Endothelial cell of umbilical vein (primary cell): ENCODE results near the gene CLOCK. TPM values are rescaled to one million over a fixed set of nuclear protein-coding genes. Genes with fewer than 3 reads are reported as not detected.

Source experiments
- BruUV-seq: library from RNA; stranded (reverse); fragments of 400-500 nt; replicated peaks from 2 replicates; lab custom pipeline; 2021; lab: Mats Ljungman, UMichigan
- CTCF ChIA-PET: fragments of 300-600, 350-600 bp; sonication (Branson Sonifier 250); formaldehyde crosslinking; loops from one replicate; lab custom pipeline; 2021; ENCODE audit warnings: antibody characterized with exemption, inconsistent platforms; lab: Charles Lee
- POLR2A ChIA-PET: fragments of 300-600, 350-600 bp; sonication (Branson Sonifier 250); formaldehyde crosslinking; loops from one replicate; lab custom pipeline; 2021; ENCODE audit warnings: antibody characterized with exemption, inconsistent platforms; lab: Charles Lee
- DNase-seq: peaks from one replicate; pipeline ENCODE4 v3.0.0-alpha.2; 2011; ENCODE audit warnings: low read depth, low spot score
- FAIRE-seq: peaks from 2 replicates; lab custom pipeline; 2011; peaks lifted over from hg19 to GRCh38; lab: Jason Lieb, UNC
- H2AFZ ChIP-seq: 2 replicates; pipeline ENCODE4 v1.6.0; 2012; ENCODE audit warnings: low read depth, low read length, control low read depth, inconsistent platforms
- H3K27ac ChIP-seq: 2 replicates; pipeline ENCODE4 v1.5.1; 2011; ENCODE audit warnings: low read depth, mild to moderate bottlenecking, control low read depth, low read length, moderate library complexity; ENCODE audit not compliant: insufficient read depth
- H3K27me3 ChIP-seq, 2 experiments: 2 replicates each; pipeline versions ENCODE4 v1.6.0 to v1.6.1; 2011; ENCODE audit warnings: low read length in 2 of 2, mixed read lengths in 1 of 2; ENCODE audit not compliant: control insufficient read depth in 2 of 2, insufficient read depth in 2 of 2
- H3K36me3 ChIP-seq, 2 experiments: 2 replicates in 1 of 2; 3 replicates in 1 of 2; pipeline ENCODE4 v1.5.1; 2011; ENCODE audit warnings: low read length in 2 of 2, mild to moderate bottlenecking in 1 of 2, moderate library complexity in 1 of 2; ENCODE audit not compliant: control insufficient read depth in 2 of 2, insufficient read depth in 2 of 2; ENCODE audit errors: extremely low read depth in 1 of 2
- H3K4me1 ChIP-seq: 3 replicates; pipeline ENCODE4 v1.5.1; 2011; ENCODE audit warnings: mild to moderate bottlenecking, low read length; ENCODE audit not compliant: control insufficient read depth, insufficient read depth; ENCODE audit errors: extremely low read depth
- H3K4me2 ChIP-seq: 2 replicates; pipeline ENCODE4 v1.6.1; 2011; ENCODE audit warnings: low read length, control low read depth, mixed read lengths; ENCODE audit not compliant: insufficient read depth
- H3K4me3 ChIP-seq, 3 experiments: fragments of 200-600 bp in 1 of 3; sonication (generic), shearing (Covaris generic) in 1 of 3; replicated peaks in 1 of 3; 2 replicates each; pipeline ENCODE4 v1.5.1; 2011 to 2016; ENCODE audit warnings: control low read depth in 3 of 3, low read length in 3 of 3, mild to moderate bottlenecking in 2 of 3, inconsistent platforms in 1 of 3, low read depth in 1 of 3, moderate library complexity in 1 of 3; ENCODE audit not compliant: insufficient read depth in 1 of 3
- H3K79me2 ChIP-seq: 2 replicates; pipeline ENCODE4 v1.6.0; 2012; ENCODE audit warnings: low read length, inconsistent platforms; ENCODE audit not compliant: control insufficient read depth, insufficient read depth
- H3K9ac ChIP-seq: replicated peaks from 2 replicates; pipeline ENCODE3; 2011; ENCODE audit warnings: low read length, control low read depth; ENCODE audit not compliant: insufficient read depth; ENCODE audit errors: extremely low read depth
- H3K9me1 ChIP-seq: replicated peaks from 3 replicates; pipeline ENCODE4 v1.6.0; 2011; ENCODE audit warnings: mild to moderate bottlenecking, low read length; ENCODE audit not compliant: control insufficient read depth, insufficient read depth; ENCODE audit errors: extremely low read depth
- H3K9me3 ChIP-seq: replicated peaks from 2 replicates; pipeline ENCODE4 v1.5.1; 2012; ENCODE audit warnings: low read length, inconsistent platforms; ENCODE audit not compliant: control insufficient read depth, insufficient read depth
- H4K20me1 ChIP-seq: replicated peaks from 2 replicates; pipeline ENCODE3; 2011; ENCODE audit warnings: mild to moderate bottlenecking, low read length; ENCODE audit not compliant: control insufficient read depth, insufficient read depth; ENCODE audit errors: extremely low read depth
- EZH2 ChIP-seq: IDR thresholded peaks from 2 replicates; pipeline ENCODE4 v1.6.1; 2012; ENCODE audit warnings: borderline replicate concordance, low read depth, mild to moderate bottlenecking, moderate library complexity, low read length, inconsistent platforms; ENCODE audit not compliant: severe bottlenecking
- FOS ChIP-seq: IDR thresholded peaks from 2 replicates; pipeline ENCODE4 v1.6.1; 2011; ENCODE audit warnings: mild to moderate bottlenecking, low read length, moderate library complexity, borderline replicate concordance; ENCODE audit not compliant: insufficient read depth
- GATA2 ChIP-seq: IDR thresholded peaks from 2 replicates; pipeline ENCODE4 v1.7.0; 2011; ENCODE audit warnings: low read depth, mild to moderate bottlenecking, moderate library complexity, mixed read lengths, low read length; ENCODE audit not compliant: insufficient read length, insufficient read depth
- JUN ChIP-seq: IDR thresholded peaks from 2 replicates; pipeline ENCODE4 v1.6.1; 2011; ENCODE audit warnings: borderline replicate concordance, low read depth; ENCODE audit not compliant: insufficient read length, insufficient read depth
- MYC ChIP-seq: IDR thresholded peaks from one replicate; pipeline ENCODE4 v1.6.1; 2011; ENCODE audit warnings: mild to moderate bottlenecking, low read depth, low read length
- POLR2A ChIP-seq: IDR thresholded peaks from 2 replicates; pipeline ENCODE4 v1.6.1; 2012; ENCODE audit warnings: low read depth, mild to moderate bottlenecking, control low read depth, low read length
- POLR2AphosphoS5 ChIP-seq: IDR thresholded peaks from 2 replicates; pipeline ENCODE4 v1.6.1; 2012; ENCODE audit warnings: low read depth, mild to moderate bottlenecking, control low read depth, low read length, moderate library complexity; ENCODE audit not compliant: insufficient read depth
- dilution Hi-C: fragments of 300-500 bp; cut with MboI; formaldehyde crosslinking; loops from one replicate; pipeline ENCODE4 v1.15.0; 2019; ENCODE audit warnings: low sequenced_read_pairs; ENCODE audit not compliant: extremely low pct_ligation_motif_present
- intact Hi-C: fragments of 100-400 bp; cut with micrococcal nuclease; formaldehyde crosslinking; loops from one replicate; pipeline ENCODE4 v1.10.0; 2022
- polyA plus RNA-seq, 4 experiments: library from polyadenylated mRNA; depleted of rRNA in 3 of 4; stranded (reverse) in 3 of 4; unstranded in 1 of 4; fragments of >200 nt; gene quantifications; 2 replicates each; pipeline versions ENCODE4 v1.2.1 to v1.2.3, GENCODE V29; 2011 to 2012; ENCODE audit warnings: missing spikeins in 1 of 4
- total RNA-seq: library from RNA; stranded (reverse); gene quantifications from 2 replicates; pipeline ENCODE4 v1.2.3, GENCODE V29; 2021
- TF ChIP-seq, protein P1 (sequence below): IDR thresholded peaks from 2 replicates; pipeline ENCODE4 v1.6.1; 2011; ENCODE audit not compliant: insufficient read depth, insufficient read length
- TF ChIP-seq, protein P2 (sequence below), 2 donors: IDR thresholded peaks; 1 replicate in 1 of 2; 2 replicates in 1 of 2; pipeline ENCODE4 v1.5.1; 2011; ENCODE audit warnings: low read length in 2 of 2, mild to moderate bottlenecking in 2 of 2, moderate library complexity in 2 of 2, control low read depth in 1 of 2, inconsistent platforms in 1 of 2, low read depth in 1 of 2; ENCODE audit not compliant: insufficient read depth in 1 of 2; ENCODE audit errors: extremely low read depth in 1 of 2

The CLOCK gene
- total and polyA plus RNA-seq, 2 donors (not counting 3 experiments of a cell fraction or from before 2014, with no cell fraction given): 7.5 to 23.8 TPM

DNA sequence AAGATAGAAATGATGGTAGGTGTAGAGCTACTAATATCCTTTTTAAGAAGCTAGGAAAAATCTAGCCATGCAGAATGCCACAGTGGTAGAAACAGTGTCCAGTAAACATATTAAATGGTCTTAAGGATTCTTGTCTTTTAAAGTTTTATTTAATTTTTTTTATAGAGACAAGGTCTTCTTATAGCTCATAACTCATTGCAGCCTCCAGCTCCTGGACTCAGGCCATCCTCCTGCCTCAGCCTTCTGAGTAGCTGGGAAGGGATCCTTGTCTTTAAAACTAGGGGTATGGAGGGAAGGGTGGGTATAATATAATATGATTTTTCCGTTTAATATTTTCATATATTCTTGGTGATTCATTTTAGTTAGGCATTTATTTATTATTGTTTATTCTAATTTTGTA, 147.1 kb downstream of the CLOCK start:
- H3K79me2 ChIP-seq: peaks cover 79% of the 10 kb centered on the region
- TF ChIP-seq, protein P1, sequence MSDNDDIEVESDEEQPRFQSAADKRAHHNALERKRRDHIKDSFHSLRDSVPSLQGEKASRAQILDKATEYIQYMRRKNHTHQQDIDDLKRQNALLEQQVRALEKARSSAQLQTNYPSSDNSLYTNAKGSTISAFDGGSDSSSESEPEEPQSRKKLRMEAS: no peak
- TF ChIP-seq FOS (no peak), EZH2 (no peak), MYC (no peak), JUN (no peak), POLR2AphosphoS5 (no peak), GATA2 (no peak), POLR2A (no peak)
- TF ChIP-seq, protein P2, sequence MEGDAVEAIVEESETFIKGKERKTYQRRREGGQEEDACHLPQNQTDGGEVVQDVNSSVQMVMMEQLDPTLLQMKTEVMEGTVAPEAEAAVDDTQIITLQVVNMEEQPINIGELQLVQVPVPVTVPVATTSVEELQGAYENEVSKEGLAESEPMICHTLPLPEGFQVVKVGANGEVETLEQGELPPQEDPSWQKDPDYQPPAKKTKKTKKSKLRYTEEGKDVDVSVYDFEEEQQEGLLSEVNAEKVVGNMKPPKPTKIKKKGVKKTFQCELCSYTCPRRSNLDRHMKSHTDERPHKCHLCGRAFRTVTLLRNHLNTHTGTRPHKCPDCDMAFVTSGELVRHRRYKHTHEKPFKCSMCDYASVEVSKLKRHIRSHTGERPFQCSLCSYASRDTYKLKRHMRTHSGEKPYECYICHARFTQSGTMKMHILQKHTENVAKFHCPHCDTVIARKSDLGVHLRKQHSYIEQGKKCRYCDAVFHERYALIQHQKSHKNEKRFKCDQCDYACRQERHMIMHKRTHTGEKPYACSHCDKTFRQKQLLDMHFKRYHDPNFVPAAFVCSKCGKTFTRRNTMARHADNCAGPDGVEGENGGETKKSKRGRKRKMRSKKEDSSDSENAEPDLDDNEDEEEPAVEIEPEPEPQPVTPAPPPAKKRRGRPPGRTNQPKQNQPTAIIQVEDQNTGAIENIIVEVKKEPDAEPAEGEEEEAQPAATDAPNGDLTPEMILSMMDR (IDR thresholded peaks at IDR 0.05; ENCODE audit: extremely low read depth in 1 of 2, insufficient read depth in 1 of 2, low read depth in 1 of 2, low read length in 2 of 2): no peak
- H4K20me1 ChIP-seq: peaks cover 18% of the 10 kb centered on the region
- peaks cover 19% of the 10 kb centered on the region for H3K4me1 ChIP-seq
- H3K9me3 ChIP-seq: no peaks in the 10 kb centered on the region
- peak overlapping the region in 1 of 3 experiments; percentile 98 for H3K4me3 ChIP-seq
- no peaks in the 10 kb centered on the region for H3K27me3 ChIP-seq
- no peak overlapping the region for H3K9ac ChIP-seq
- peaks cover 2 to 17% of the 10 kb centered on the region in 2 experiments for H3K36me3 ChIP-seq
- BruUV-seq: no TSS peak
- no peaks in the 10 kb centered on the region for H3K9me1 ChIP-seq
- DNase-seq: no peak
- H2AFZ ChIP-seq: no peak overlapping the region
- ChIA-PET CTCF (interaction anchor here (2.3 to 2.4 kb wide), 2 partner anchors 10 to 54 kb away, joined by 12 to 14 read pairs; partner anchors contain the start of gene SRD5A3), POLR2A (no interaction called here)
- no peak for FAIRE-seq
- intact Hi-C loops: loop anchor here (5.0 kb wide), 4 partner anchors 37 to 392 kb away; no protein-coding TSS in a partner anchor
- H3K4me2 ChIP-seq: peak overlapping the region; percentile 99
- H3K27ac ChIP-seq: no peak overlapping the region
- dilution Hi-C loops: no loop called here
